GM12878 (cell line): Measurements from ENCODE around the gene TBCD. TPM values are rescaled to one million over a fixed set of nuclear protein-coding genes. Genes with fewer than 3 reads are reported as not detected.

Source experiments
- ATAC-seq: fragments of 200-7000 bp; cut with Tn5 transposase; 3 replicates; pipeline ENCODE4 v1.9.1; 2020; ENCODE audit warnings: mild to moderate bottlenecking, moderate library complexity
- BruUV-seq: library from RNA; stranded (reverse); fragments of 400-500 nt; replicated peaks from 2 replicates; lab custom pipeline; 2021; lab: Mats Ljungman, UMichigan
- CTCF ChIA-PET: fragments of 300-600 bp; sonication (Branson Sonifier 250); formaldehyde crosslinking; extraction: SDS; loops from one replicate; lab custom pipeline; 2021; ENCODE audit warnings: inconsistent platforms; lab: Yijun Ruan, JAX
- POLR2A ChIA-PET: fragments of 350-600 bp; formaldehyde crosslinking; extraction: SDS; loops from one replicate; lab custom pipeline; 2021; ENCODE audit warnings: inconsistent platforms; lab: Charles Lee
- RAD21 ChIA-PET: fragments of 300-600 bp; sonication (Branson Sonifier 250); formaldehyde crosslinking; loops from one replicate; lab custom pipeline; 2023; ENCODE audit warnings: antibody characterized with exemption; ENCODE audit not compliant: unreplicated experiment; lab: Charles Lee
- SMC1A ChIA-PET: fragments of 300-600 bp; sonication (Branson Sonifier 250); formaldehyde crosslinking; loops from one replicate; lab custom pipeline; 2023; ENCODE audit not compliant: unreplicated experiment, uncharacterized antibody; lab: Charles Lee
- DNase-seq: peaks from one replicate; pipeline ENCODE4 v3.0.0-alpha.2; 2011; ENCODE audit warnings: low read depth, low spot score
- FAIRE-seq: peaks from 3 replicates; lab custom pipeline; 2011; peaks lifted over from hg19 to GRCh38; lab: Jason Lieb, UNC
- H2AFZ ChIP-seq: 2 replicates; pipeline ENCODE4 v1.6.0; 2011; ENCODE audit warnings: low read depth, low read length, control low read depth; ENCODE audit not compliant: control insufficient read depth
- H3K27ac ChIP-seq: 2 replicates; pipeline ENCODE4 v1.5.1; 2011; ENCODE audit warnings: control low read depth; ENCODE audit not compliant: control insufficient read depth, insufficient read depth
- H3K27me3 ChIP-seq, 2 experiments: replicated peaks in 1 of 2; 2 replicates each; pipeline versions ENCODE4 v1.6.0 to v1.6.1; 2011; ENCODE audit warnings: low read length in 1 of 2; ENCODE audit not compliant: control insufficient read depth in 2 of 2, insufficient read depth in 2 of 2
- H3K36me3 ChIP-seq, 2 experiments: 2 replicates each; pipeline ENCODE4 v1.5.1; 2011; ENCODE audit warnings: low read length in 1 of 2; ENCODE audit not compliant: control insufficient read depth in 2 of 2, insufficient read depth in 2 of 2
- H3K4me1 ChIP-seq: 2 replicates; pipeline ENCODE4 v1.6.1; 2011; ENCODE audit warnings: mild to moderate bottlenecking, low read length, moderate library complexity, mixed read lengths; ENCODE audit not compliant: control insufficient read depth, insufficient read depth
- H3K4me2 ChIP-seq: 2 replicates; pipeline ENCODE4 v1.6.0; 2011; ENCODE audit warnings: control low read depth; ENCODE audit not compliant: control insufficient read depth, insufficient read depth
- H3K4me3 ChIP-seq: fragments of 200-600 bp; sonication (generic); 2 replicates; pipeline ENCODE4 v1.5.1; 2016
- H3K79me2 ChIP-seq: 2 replicates; pipeline ENCODE4 v1.6.0; 2011; ENCODE audit warnings: low read length; ENCODE audit not compliant: control insufficient read depth, insufficient read depth
- H3K9ac ChIP-seq: 2 replicates; pipeline ENCODE4 v1.8.0; 2011; ENCODE audit warnings: low read length, control low read depth, mixed read lengths; ENCODE audit not compliant: control insufficient read depth, insufficient read depth
- H3K9me3 ChIP-seq: replicated peaks from 3 replicates; pipeline ENCODE4 v1.5.1; 2011; ENCODE audit warnings: mild to moderate bottlenecking, low read length; ENCODE audit not compliant: control insufficient read depth, insufficient read depth
- H4K20me1 ChIP-seq: 2 replicates; pipeline ENCODE4 v1.6.0; 2011; ENCODE audit not compliant: control insufficient read depth, insufficient read depth
- CEBPB ChIP-seq, 2 experiments: fragments of 150-350 bp in 1 of 2; IDR thresholded peaks; 2 replicates each; pipeline ENCODE4 v1.6.1; 2012 to 2014; ENCODE audit warnings: low read depth in 2 of 2, low read length in 2 of 2, borderline replicate concordance in 1 of 2, inconsistent platforms in 1 of 2
- CHD2 ChIP-seq: IDR thresholded peaks from 2 replicates; pipeline ENCODE4 v1.6.1; 2011; ENCODE audit warnings: low read depth, low read length, improper control_type of control experiment, borderline replicate concordance
- IKZF1 ChIP-seq: fragments of 450-650 bp; conservative IDR thresholded peaks from 2 replicates; pipeline ENCODE4 v1.6.1; 2017; ENCODE audit warnings: antibody characterized with exemption, mild to moderate bottlenecking
- JUND ChIP-seq: IDR thresholded peaks from 2 replicates; pipeline ENCODE4 v1.6.1; 2012; ENCODE audit warnings: low read depth, mild to moderate bottlenecking, low read length, improper control_type of control experiment, moderate library complexity
- MTA2 ChIP-seq: fragments of 450-650 bp; IDR thresholded peaks from 2 replicates; pipeline ENCODE4 v1.6.1; 2016; ENCODE audit warnings: low read depth, mild to moderate bottlenecking, moderate library complexity
- MTA3 ChIP-seq: IDR thresholded peaks from 2 replicates; pipeline ENCODE4 v1.6.1; 2012; ENCODE audit warnings: low read length, inconsistent platforms, borderline replicate concordance
- NFIC ChIP-seq: IDR thresholded peaks from 2 replicates; pipeline ENCODE4 v1.6.1; 2012; ENCODE audit warnings: low read depth, mild to moderate bottlenecking, inconsistent platforms, low read length, moderate library complexity
- RB1 ChIP-seq: fragments of 450-650 bp; formaldehyde crosslinking; IDR thresholded peaks from 2 replicates; pipeline ENCODE4 v1.6.1; 2017; ENCODE audit warnings: mild to moderate bottlenecking, borderline replicate concordance
- RFX5 ChIP-seq: IDR thresholded peaks from 2 replicates; pipeline ENCODE4 v1.6.1; 2011; ENCODE audit warnings: low read depth, low read length, improper control_type of control experiment
- RUNX3 ChIP-seq: IDR thresholded peaks from 2 replicates; pipeline ENCODE4 v1.6.1; 2012; ENCODE audit warnings: low read length, inconsistent platforms
- YBX1 ChIP-seq: fragments of 450-650 bp; IDR thresholded peaks from 2 replicates; pipeline ENCODE4 v1.6.1; 2016; ENCODE audit warnings: antibody characterized with exemption
- ZBTB33 ChIP-seq: fragments of 450-650 bp; IDR thresholded peaks from 2 replicates; pipeline ENCODE4 v1.6.1; 2017; ENCODE audit warnings: mild to moderate bottlenecking
- ZSCAN29 ChIP-seq: fragments of 450-650 bp; IDR thresholded peaks from 2 replicates; pipeline ENCODE4 v1.6.1; 2017; ENCODE audit warnings: mild to moderate bottlenecking, moderate library complexity
- WGBS: methylation state at CpG from one replicate; pipeline ENCODE4 v1.1.6; 2016; ENCODE audit warnings: low lambda C conversion rate; ENCODE audit not compliant: insufficient replicate concordance, insufficient coverage; ENCODE audit errors: missing lambda C conversion rate; 5-methylcytosine and 5-hydroxymethylcytosine counted together
- in situ Hi-C: fragments of 300-500 bp; cut with MboI; formaldehyde crosslinking; loops from 9 replicates; pipeline ENCODE4 v1.14.3; 2018; ENCODE audit warnings: mixed read lengths
- intact Hi-C: fragments of 100-400 bp; cut with micrococcal nuclease; formaldehyde crosslinking; loops from one replicate; pipeline ENCODE4 v1.14.2; 2022; ENCODE audit not compliant: unreplicated experiment
- polyA plus RNA-seq, 11 experiments: library from polyadenylated mRNA; depleted of rRNA in 4 of 11; unstranded in 6 of 11; stranded (reverse) in 5 of 11; fragments of >200 nt; fragmentation: Nextera tagmentation in 4 of 11; fragmentation: Illumina TruSeq in 1 of 11; extraction: Ambion mirVana in 4 of 11; extraction: Trizol in 1 of 11; gene quantifications; 1 replicate in 1 of 11; 2 replicates in 10 of 11; pipeline versions ENCODE4 v1.2.1 to v1.2.3, GENCODE V29; 2011 to 2016; ENCODE audit warnings: inconsistent platforms in 2 of 11, missing spikeins in 2 of 11, low read depth in 1 of 11
- total RNA-seq, 4 experiments: library from RNA; depleted of rRNA in 3 of 4; stranded (reverse); fragments of >200 nt in 3 of 4; fragmentation: Illumina TruSeq in 1 of 4; extraction: Trizol in 1 of 4; gene quantifications; 2 replicates each; pipeline versions ENCODE4 v1.2.1 to v1.2.3, GENCODE V29; 2013 to 2021

The TBCD gene
- total and polyA plus RNA-seq, 10 of the 15 experiments (the other 5 are each of a cell fraction or from before 2014, with no cell fraction given), result 10.3 to 114 (median 52.4) TPM

- in situ Hi-C loops, result no loop called here
- ChIA-PET SMC1A (no interaction called here), POLR2A (no interaction called here), CTCF (no interaction called here), RAD21 (no interaction called here)
- 97% methylated on average over 14 of the region's 18 CpGs for WGBS
- no peak overlapping the region for H3K4me2 ChIP-seq
- no peaks in the 10 kb centered on the region for H4K20me1 ChIP-seq
- H3K79me2 ChIP-seq, result no peaks in the 10 kb centered on the region
- intact Hi-C loops, result no loop called here
- no peaks in the 10 kb centered on the region for H3K4me1 ChIP-seq
- H3K9ac ChIP-seq, result no peak overlapping the region
- H3K9me3 ChIP-seq, result no peaks in the 10 kb centered on the region
- H3K27ac ChIP-seq, result no peak overlapping the region
- ATAC-seq (no peak), FAIRE-seq (no peak), DNase-seq (no peak)
- H3K27me3 ChIP-seq, result no peaks in the 10 kb centered on the region
- H3K4me3 ChIP-seq, result no peak overlapping the region
- no peak overlapping the region for H2AFZ ChIP-seq
- TF ChIP-seq ZSCAN29 (no peak), RFX5 (no peak), IKZF1 (no peak), MTA3 (no peak), ZBTB33 (no peak), MTA2 (no peak), YBX1 (no peak), NFIC (no peak), RUNX3 (no peak), JUND (no peak), RB1 (no peak), CEBPB (IDR thresholded peaks at IDR 0.05; ENCODE audit: borderline replicate concordance in 1 of 2, low read depth in 2 of 2, low read length in 2 of 2) (no peak), CHD2 (no peak)
- H3K36me3 ChIP-seq, result peaks cover 3 to 6% of the 10 kb centered on the region in 2 experiments; a peak in 3 of 4 replicates
- no TSS peak for BruUV-seq
These were observed 79.9 kb downstream of the TBCD start for GRCh38 chr17:82831818-82832200.
